Thyroid gland (tissue), 4 donors: ENCODE measurements around the gene PPP2R5E. TPM values are rescaled to one million over a fixed set of nuclear protein-coding genes. Genes with fewer than 3 reads are reported as not detected.

Source experiments
- DNase-seq, 2 donors: peaks; one replicate each; pipeline ENCODE4 v3.0.0-alpha.2; 2019
- H3K27ac ChIP-seq, 3 donors: fragments of 200-600 bp; sonication (generic); 1 replicate in 2 of 3; 2 replicates in 1 of 3; pipeline ENCODE4 v1.5.1; 2016 to 2019; ENCODE audit warnings: mild to moderate bottlenecking in 1 of 3, moderate library complexity in 1 of 3
- H3K27me3 ChIP-seq: fragments of 200-600 bp; sonication (generic); one replicate; pipeline ENCODE4 v1.5.1; 2019
- H3K36me3 ChIP-seq, 2 donors: fragments of 200-600 bp; sonication (generic); one replicate each; pipeline ENCODE4 v1.5.1; 2016 to 2019
- H3K4me1 ChIP-seq, 2 donors: fragments of 200-600 bp; sonication (generic); one replicate each; pipeline ENCODE4 v1.5.1; 2017 to 2019
- H3K4me3 ChIP-seq, 3 donors: fragments of 200-600 bp; sonication (generic); replicated peaks in 1 of 3; 1 replicate in 2 of 3; 2 replicates in 1 of 3; pipeline ENCODE4 v1.5.1; 2016; ENCODE audit warnings: mild to moderate bottlenecking in 1 of 3
- H3K9me3 ChIP-seq: fragments of 200-600 bp; sonication (generic); one replicate; pipeline ENCODE4 v1.5.1; 2017
- CTCF ChIP-seq, 6 experiments: fragments of 200-600 bp in 3 of 6; fragments of 450-650 bp in 3 of 6; sonication (generic) in 3 of 6; IDR thresholded peaks; one replicate each; pipeline ENCODE4 v1.5.1; 2016 to 2019; ENCODE audit warnings: antibody characterized with exemption in 6 of 6, mild to moderate bottlenecking in 2 of 6, inconsistent platforms in 1 of 6, moderate library complexity in 1 of 6
- POLR2A ChIP-seq, 2 donors: fragments of 450-650 bp; IDR thresholded peaks; one replicate each; pipeline ENCODE4 v1.6.1; 2017; ENCODE audit warnings: antibody characterized with exemption in 2 of 2, mild to moderate bottlenecking in 2 of 2, moderate library complexity in 1 of 2
- WGBS, 2 donors: methylation state at CpG; one replicate each; pipeline ENCODE4 v1.1.5; 2017; 5-methylcytosine and 5-hydroxymethylcytosine counted together
- intact Hi-C: fragments of 100-400 bp; cut with DNase I; formaldehyde crosslinking; loops from one replicate; pipeline ENCODE4 v1.15.1; 2023
- total RNA-seq, 4 donors: library from RNA; depleted of rRNA; stranded (reverse); fragments of >200 nt; gene quantifications; one replicate each; pipeline ENCODE4 v1.2.3, GENCODE V29; 2016

The PPP2R5E gene
- total RNA-seq, 4 donors from 2014 or later = 30.0 to 42.3 (median 36.0) TPM

- no peak for DNase-seq
- H3K4me3 ChIP-seq = no peak overlapping the region
- TF ChIP-seq CTCF (IDR thresholded peaks at IDR 0.05) (no peak), POLR2A (IDR thresholded peaks at IDR 0.05) (no peak)
- peaks cover 0 to 4% of the 10 kb centered on the region in 2 donors for H3K4me1 ChIP-seq
- H3K27ac ChIP-seq = no peak overlapping the region
- H3K9me3 ChIP-seq = no peaks in the 10 kb centered on the region
- no peaks in the 10 kb centered on the region for H3K36me3 ChIP-seq
- intact Hi-C loops = no loop called here
- no peaks in the 10 kb centered on the region for H3K27me3 ChIP-seq
- 89% methylated on average over 3 of the region's 3 CpGs for WGBS, 2 donors
These were observed 22.3 kb upstream of the PPP2R5E start for GRCh38 chr14:63565448-63565847.

DNA sequence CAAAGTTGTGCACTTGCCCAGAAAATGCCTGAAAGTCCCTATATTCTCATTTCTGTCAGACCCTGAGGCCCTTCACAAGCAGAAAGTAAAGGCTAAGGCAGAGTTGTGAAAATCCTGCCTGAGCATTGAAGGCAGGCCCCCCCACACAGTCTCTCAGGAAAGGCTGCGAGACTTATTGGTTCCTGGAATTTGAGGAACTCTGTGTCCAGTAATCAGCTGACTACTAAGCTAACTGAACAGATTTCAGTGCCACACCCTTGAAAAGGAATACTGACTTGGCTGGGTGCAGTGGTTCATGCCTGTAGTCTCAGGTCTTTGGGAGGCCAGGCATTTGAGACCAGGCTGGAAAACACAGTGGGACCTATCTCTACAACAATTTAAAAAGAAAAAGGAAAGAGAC, 21.1 kb upstream of the PPP2R5E start:
- DNase-seq = peak; percentile 3 to 10
- H3K36me3 ChIP-seq = no peaks in the 10 kb centered on the region
- intact Hi-C loops = no loop called here
- no peak for TF ChIP-seq POLR2A (IDR thresholded peaks at IDR 0.05)
- no peak for TF ChIP-seq CTCF (IDR thresholded peaks at IDR 0.05)
- no peaks in the 10 kb centered on the region for H3K9me3 ChIP-seq
- 33 to 41% methylated on average over 1 of the region's 1 CpG for WGBS, 2 donors
- peaks cover 0 to 4% of the 10 kb centered on the region in 2 donors for H3K4me1 ChIP-seq
- no peak overlapping the region for H3K4me3 ChIP-seq
- H3K27me3 ChIP-seq = no peaks in the 10 kb centered on the region
- H3K27ac ChIP-seq = no peak overlapping the region

DNA sequence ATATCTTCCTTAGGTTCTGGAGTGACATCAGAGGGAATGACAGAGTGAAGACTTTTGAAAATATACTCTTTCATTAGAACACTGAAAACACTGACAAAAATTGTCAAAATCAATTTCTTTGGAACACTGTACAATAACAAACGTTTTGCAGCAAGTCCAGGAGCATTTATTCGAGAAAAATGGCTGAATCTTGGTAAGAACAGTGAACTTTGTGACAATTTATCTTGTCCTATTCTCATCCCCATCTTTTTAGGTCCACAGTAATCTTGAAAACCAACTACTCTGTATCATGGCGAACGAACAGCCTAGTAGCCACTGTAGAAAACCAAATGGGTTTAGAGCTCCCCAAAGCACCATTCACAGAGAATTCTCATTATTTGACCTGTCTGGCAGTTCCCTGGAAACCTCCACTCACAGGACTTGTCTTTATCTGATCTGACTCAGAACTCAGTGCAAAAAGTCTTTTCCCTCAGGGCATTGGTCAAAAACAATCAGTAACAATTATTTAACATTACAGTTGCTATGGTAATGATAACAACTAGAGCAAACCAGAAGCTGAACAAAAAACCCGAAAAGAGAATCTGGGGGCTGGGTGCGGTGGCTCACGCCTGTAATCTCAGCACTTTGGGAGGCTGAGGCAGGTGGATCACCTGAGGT, 20.3 kb upstream of the PPP2R5E start:
- no peaks in the 10 kb centered on the region for H3K9me3 ChIP-seq
- DNase-seq = no peak
- no peak overlapping the region for H3K4me3 ChIP-seq
- intact Hi-C loops = no loop called here
- no peak overlapping the region for H3K27ac ChIP-seq
- TF ChIP-seq POLR2A (IDR thresholded peaks at IDR 0.05) (no peak), CTCF (IDR thresholded peaks at IDR 0.05) (no peak)
- H3K36me3 ChIP-seq = no peaks in the 10 kb centered on the region
- 84 to 86% methylated on average over 7 of the region's 7 CpGs for WGBS, 2 donors
- H3K27me3 ChIP-seq = no peaks in the 10 kb centered on the region
- peaks cover 0 to 4% of the 10 kb centered on the region in 2 donors for H3K4me1 ChIP-seq

- Histone ChIP-seq H3K4me1 (peaks cover 0 to 4% of the 10 kb centered on the region in 2 donors), H3K27me3 (no peaks in the 10 kb centered on the region), H3K4me3 (no peak overlapping the region), H3K27ac (no peak overlapping the region), H3K36me3 (no peaks in the 10 kb centered on the region), H3K9me3 (no peaks in the 10 kb centered on the region)
- intact Hi-C loops = no loop called here
- DNase-seq = no peak
- no peak for TF ChIP-seq CTCF (IDR thresholded peaks at IDR 0.05)
- no peak for TF ChIP-seq POLR2A (IDR thresholded peaks at IDR 0.05)
- 87 to 90% methylated on average over 3 of the region's 3 CpGs for WGBS, 2 donors
These were observed 19.2 kb upstream of the PPP2R5E start for GRCh38 chr14:63562405-63562804.

GRCh38 chr14:63555572-63555971, 12.4 kb upstream of the PPP2R5E start:
- intact Hi-C loops = loop anchor here (10.0 kb wide), 1 partner anchor 209 kb away; no protein-coding TSS in a partner anchor

More at GRCh38 chr14:63555572-63555971, 12.4 kb upstream of the PPP2R5E start:
- H3K9me3 ChIP-seq = no peaks in the 10 kb centered on the region
- H3K27me3 ChIP-seq = no peaks in the 10 kb centered on the region
- no peaks in the 10 kb centered on the region for H3K4me1 ChIP-seq
- no peak overlapping the region for H3K4me3 ChIP-seq
- no peaks in the 10 kb centered on the region for H3K36me3 ChIP-seq
- no peak overlapping the region for H3K27ac ChIP-seq
- no peak for DNase-seq
- no peak for TF ChIP-seq CTCF (IDR thresholded peaks at IDR 0.05)
- TF ChIP-seq POLR2A (IDR thresholded peaks at IDR 0.05) = no peak
- WGBS, 2 donors = 91 to 94% methylated on average over 7 of the region's 7 CpGs
